Activated CD4-positive, alpha-beta T cell treated with anti-CD3 and anti-CD28 coated beads, Interleukin-2, amount 50 U/mL, for 4 hours (primary cell): ENCODE measurements around the gene MAFF.

ENCODE experiments used
- DNase-seq, 2 experiments: peaks; one replicate each; pipeline ENCODE4 v3.0.0-alpha.2; 2020

Gene MAFF

GRCh38 chr22:38205261-38206128, 3.7 kb downstream of the MAFF start:
- DNase-seq: no peak

DNA sequence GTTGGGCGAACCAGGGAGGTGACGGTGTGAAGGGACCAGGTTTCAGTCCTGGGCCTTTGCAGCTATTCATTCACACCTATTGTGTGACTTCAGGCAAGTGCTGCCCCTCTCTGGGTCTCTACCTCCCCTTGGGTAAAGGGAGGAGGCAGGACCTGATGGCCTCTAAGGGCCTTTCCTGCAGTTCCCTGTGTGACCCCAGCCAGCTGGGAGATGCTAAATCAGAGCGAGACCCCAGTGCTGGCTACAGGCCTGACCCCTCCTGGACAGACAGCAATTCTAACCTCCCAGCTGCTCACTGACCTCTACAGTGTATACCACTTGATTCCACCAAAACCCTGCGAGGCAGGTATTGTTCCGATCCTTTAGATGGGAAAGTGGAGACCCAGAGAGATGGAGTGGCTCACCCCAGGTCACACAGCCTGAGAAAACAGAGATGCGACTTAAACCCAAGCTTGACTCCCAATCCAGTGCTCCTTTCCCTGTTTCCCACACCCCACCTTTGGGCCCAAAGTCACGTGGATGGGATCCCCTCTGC, 6.2 kb downstream of the MAFF start:
- DNase-seq: no peak

DNA sequence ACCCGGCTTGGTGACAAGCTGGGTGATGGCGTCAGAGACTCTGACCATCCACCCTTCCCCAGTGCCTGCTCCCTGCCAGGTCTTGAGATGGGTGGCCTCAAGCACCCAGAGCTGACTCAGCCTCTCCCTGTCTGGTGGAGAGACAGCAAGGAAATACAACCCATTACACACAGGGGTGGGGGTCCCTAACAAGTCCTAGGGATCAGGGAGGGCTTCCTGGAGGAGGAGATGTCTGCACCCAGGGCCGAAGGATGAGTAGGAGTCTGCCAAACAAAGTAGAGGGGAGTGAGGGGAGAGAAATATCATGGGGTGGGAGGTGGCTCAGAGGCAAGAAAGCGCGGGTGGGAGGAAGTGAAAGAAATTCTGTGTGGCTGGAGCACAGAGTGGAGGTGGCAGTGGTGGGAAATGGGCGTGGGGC, 6.8 kb downstream of the MAFF start:
- no peak for DNase-seq

DNA sequence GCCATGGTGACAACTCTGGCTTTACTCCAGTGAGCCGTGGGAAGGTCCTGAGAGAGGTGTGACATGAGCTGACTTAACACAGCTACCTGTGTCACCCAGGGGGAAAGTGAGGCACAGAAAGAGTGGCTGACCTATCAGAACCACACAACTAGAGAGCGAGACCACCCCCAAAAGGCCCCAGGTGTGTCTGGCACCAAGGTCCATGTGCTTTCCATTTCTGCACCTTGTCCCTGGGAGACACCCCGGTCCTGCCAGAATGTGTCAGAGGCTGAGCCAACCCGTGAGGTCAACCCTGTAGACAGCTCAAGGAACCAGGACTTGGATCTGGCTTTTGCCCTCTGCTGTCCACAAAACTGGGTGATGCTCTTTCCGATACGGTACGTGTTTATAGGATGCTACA, 9.8 kb downstream of the MAFF start:
- DNase-seq: no peak

DNA sequence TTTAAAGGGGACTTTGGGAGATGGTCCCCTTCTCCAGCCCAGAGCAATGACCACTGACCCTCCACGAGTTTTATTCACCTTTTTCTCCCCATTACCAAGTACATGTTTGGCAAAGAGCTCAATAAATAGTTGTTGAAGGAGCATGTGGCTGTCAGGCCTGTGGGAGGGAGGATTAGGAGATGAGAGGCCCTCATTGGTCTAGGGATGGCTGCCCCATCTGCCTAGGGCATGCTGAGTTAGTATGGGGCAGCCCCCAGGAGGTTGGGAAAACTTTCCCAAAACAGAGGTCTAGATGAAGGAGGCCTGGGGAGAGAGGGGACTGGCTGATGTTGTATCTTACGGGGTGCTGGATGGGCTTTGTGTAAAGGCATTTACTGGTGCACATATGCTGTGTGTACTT, 10.6 kb downstream of the MAFF start:
- no peak for DNase-seq

GRCh38 chr22:38213319-38213989, 11.7 kb downstream of the MAFF start:
- no peak for DNase-seq

DNA sequence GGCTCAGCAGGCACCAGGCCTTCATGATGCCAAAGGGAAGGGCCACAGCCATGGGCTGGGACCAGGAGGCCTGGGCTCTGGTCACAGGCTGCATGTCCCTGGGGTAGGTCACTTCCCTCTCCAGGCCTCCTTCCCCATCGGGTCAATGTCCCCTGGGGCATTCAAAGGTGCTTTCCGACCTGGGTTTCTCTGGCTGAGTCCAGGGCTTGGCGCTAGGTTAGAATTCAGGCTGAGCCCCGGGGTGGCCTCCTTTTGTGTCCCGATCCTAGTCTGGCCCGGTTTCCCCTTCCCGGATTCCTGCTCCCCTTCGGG, 12.2 kb downstream of the MAFF start:
- DNase-seq: no peak

DNA sequence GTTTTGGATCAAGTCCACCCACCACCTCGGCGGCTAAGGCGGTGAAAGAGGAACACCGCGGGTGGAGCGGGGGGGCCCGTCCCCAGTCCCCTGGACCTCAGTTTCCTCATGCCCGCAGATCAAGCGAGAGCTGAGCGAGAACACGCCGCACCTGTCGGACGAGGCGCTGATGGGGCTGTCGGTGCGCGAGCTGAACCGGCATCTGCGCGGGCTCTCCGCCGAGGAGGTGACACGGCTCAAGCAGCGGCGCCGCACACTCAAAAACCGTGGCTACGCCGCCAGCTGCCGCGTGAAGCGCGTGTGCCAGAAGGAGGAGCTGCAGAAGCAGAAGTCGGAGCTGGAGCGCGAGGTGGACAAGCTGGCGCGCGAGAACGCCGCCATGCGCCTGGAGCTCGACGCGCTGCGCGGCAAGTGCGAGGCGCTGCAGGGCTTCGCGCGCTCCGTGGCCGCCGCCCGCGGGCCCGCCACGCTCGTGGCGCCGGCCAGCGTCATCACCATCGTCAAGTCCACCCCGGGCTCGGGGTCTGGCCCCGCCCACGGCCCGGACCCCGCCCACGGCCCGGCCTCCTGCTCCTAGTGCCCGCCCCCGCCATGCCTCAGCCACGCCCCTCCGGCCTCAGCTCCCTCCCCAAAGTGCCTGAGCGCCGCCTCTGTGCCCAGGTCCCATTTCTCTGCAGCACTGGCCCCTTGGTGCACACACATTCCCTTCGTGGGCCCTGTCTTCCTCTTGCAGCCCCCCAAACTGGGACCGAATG, 12.7 kb downstream of the MAFF start:
- peak; percentile 59 to 62 for DNase-seq

DNA sequence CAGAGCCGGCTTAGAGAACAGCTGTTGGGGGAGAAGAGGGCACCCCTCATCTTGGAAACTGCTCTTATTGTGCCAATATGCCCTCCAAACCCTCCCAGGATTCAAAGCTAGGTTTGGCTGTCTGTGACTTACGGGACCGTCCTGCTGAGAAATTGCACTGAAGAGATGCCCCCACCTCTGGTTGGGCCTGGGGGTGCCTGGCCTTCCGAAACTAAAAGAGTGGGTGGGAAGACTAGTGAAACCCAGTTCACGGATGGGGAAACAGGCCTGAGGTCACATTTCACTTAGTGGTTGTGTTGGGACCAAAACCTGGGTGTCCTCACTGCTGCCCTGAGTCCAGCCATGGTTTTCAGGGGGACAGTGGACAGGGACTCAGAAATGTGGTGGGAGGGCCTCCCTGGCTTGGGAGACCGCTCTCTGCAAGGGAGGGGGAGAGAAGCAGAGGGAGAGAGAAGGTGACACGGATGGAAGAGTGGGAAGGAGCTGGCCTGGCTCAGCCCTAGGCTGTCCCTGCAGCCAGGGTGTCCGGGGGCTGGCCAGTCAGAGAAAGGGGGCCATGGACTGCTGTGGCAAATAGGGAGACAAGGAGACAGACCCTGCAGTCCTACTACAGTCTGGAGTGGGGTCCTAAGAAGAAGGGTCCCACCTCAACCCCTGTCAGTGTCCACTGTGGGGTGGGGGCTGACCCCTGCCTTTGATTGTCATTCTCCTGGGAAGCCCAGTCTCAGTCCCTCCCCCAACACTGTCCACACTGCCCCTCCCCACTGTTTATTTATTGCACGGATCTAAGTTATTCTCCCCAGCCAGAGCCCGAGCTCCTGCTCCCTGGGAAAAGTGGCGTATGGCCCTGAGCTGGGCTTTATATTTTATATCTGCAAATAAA, 13.6 kb downstream of the MAFF start:
- DNase-seq: no peak

DNA sequence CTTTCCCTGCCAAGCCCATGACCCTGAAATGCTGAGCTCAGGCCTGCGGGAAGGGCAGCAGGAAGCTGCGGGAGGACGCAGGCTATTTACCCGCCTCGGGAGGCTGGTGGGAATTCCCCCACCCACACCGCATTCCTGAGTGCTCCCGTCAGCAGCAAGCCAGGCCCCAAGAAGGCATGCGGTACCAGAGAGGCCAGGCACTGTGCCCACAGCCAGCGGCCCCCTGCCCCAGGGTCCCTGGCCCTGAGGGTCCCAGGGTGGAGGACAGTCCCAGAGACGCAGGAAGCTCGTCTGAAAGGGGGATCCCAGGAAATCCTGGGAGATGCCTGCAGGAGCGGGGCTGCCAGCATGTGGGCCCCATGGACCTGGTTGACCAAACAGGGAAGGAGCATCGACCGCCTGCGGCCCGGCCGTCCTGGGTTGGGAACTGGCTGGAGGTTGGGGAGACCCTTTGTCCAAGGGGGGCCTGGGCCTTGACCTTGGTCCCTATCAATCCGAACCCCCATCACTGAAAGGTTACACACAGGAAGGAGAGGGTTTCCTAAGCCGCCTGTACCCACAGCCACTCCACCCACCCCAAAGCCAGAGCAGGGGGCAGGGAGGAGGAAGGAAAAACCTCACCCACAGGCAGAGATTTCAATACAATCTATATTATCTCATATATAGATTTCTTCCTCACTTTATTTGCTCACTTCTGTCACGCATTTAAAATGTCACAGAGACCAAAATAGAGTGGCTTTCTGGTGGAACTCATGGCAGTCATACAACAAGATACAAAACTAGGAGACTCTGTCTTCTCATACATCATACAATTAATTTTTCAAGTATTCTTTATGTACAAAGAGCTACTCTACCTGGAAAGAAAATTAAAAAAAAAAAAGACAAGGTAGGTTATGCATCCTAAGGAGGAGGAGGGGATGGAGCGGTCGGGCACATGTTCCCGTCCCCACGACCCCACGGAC, 17.1 kb downstream of the MAFF start:
- peak; percentile 39 to 49 for DNase-seq

DNA sequence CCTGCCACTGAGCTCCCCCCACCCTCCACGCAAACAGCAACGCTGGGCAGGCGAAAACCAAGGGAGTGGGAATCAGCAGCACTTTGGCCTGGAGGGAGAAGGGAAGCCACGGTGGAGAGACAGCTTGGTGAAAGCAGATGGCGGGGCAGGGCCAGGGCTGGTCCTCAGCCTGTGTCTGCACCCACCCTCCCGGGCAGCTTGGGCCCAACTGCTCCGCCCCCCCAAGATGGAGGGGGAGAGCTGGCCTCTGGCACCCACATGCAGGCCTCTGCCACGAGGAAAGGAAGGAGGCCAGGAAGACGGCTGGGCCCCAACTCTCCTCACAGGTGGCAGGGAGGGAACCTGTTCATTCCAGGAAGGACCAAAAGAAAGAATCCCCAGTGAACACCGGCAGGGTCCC, 17.8 kb downstream of the MAFF start:
- no peak for DNase-seq

DNA sequence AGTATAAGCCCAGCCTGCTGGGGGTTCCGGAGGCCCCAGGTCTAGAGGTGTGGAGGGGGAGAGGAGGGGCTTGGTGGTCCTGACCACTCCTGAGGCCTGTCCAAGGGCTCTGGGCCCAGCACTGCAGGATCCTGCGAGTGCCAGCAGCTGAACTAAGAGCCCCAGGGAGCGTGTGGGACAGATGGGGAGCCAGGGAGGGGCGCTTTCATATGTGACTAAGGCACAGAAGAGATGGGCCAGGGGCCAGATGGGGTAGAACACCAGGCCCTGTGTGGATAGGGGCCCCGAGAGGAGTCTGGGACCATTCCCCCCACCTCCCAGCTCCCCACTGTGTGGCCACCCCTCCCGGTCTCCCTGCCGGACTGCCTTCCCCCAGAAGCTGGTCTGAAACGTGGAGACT, 18.4 kb downstream of the MAFF start:
- DNase-seq: no peak

- no peak for DNase-seq
These were observed 19.0 kb downstream of the MAFF start for GRCh38 chr22:38220653-38221386.

DNA sequence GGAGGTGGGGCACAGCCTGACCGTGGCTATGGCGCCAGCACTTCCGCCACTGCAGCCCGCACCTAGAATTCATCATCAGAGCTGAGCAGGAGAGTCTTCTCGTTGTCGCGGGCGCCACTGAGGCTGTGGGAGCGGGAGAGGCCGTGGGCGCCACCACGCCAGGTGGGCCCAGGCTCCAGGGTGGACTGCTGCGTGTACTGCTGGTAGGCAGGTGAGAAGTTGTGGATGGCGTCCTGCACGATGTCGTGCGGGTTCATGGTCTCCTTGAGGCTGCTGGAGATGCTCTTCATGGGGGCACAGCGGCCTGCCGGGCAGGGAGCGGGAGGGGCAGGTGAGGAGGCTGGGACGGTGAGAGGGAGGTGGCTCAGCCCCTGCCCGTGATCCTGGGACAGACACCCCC, 19.6 kb downstream of the MAFF start:
- no peak for DNase-seq

- no peak for DNase-seq
These were observed 20.4 kb downstream of the MAFF start for GRCh38 chr22:38221908-38222796.

DNA sequence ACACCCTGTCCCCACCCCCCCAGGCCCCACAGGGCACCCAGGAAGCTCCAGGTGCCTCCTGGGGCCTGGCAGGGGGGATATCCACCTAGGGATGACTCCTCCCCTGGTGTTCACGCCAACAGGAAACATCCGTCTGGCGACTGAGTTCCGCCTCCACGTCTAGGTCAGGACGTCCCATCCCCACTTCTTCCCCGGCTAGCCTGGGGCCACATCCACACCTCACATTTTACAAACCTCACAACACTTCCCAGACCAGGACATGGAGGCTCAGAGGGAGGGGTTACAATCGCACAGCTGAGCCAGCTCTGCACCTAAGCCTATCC, 21.0 kb downstream of the MAFF start:
- DNase-seq: no peak

DNA sequence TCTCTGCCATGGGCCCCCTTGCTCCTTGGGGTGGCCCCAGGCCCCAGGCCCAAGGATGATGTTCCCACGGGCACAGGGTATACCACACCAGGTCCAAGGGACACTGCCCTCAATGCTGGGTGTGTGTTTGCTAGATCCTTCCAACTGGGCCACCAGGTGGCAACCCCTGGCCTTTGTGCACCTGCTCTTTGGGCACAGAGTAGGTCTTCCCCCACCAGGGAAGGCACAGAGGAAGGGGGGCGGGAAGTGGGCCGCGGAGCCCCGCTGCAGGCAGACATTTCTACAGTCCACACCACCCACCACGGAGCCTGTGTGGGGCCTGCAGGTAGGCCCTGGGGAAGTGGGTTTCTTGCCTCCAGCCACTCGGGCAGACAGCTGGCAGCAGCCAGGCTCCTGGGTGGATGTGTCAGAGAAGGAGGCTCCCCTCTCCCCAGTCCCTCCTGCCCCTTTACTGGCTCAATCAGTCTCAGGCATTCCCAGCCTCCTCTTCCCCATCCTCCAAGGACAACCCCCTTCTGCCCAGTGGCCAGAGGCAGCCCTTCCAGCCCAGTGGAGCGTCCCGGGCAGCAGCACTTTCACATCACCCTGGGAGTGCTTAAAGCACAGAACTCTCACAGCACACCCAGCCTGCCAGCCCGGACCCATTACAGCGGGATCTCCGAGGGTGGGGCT, 21.6 kb downstream of the MAFF start:
- DNase-seq: no peak

- no peak for DNase-seq
These were observed 25.3 kb downstream of the MAFF start for GRCh38 chr22:38226853-38227649.
